SU-DHL-6 (cell line): ENCODE data around the gene GON4L.

ENCODE experiments used
- CTCF ChIP-seq: fragments of 200-600 bp; sonication (generic); IDR thresholded peaks from one replicate; pipeline ENCODE4 v1.5.1; 2017; ENCODE audit warnings: antibody characterized with exemption, mild to moderate bottlenecking, low read length, moderate library complexity; ENCODE audit not compliant: insufficient read depth, poor library complexity, severe bottlenecking
- EZH2phosphoT487 ChIP-seq: fragments of 200-600 bp; sonication (generic), shearing (Covaris generic); conservative IDR thresholded peaks from 2 replicates; pipeline ENCODE4 v1.6.1; 2018; ENCODE audit warnings: mild to moderate bottlenecking, antibody characterized with exemption, low read length, moderate library complexity, mixed read lengths

- no peak for TF ChIP-seq CTCF
- TF ChIP-seq EZH2phosphoT487 = no peak
Measured at GRCh38 chr1:155859234-155859829, 2.3 kb upstream of the GON4L start, which contains the start of gene SYT11.
